ENCODE data around the gene IL20RB.

IL20RB gene

GRCh38 chr3:136957751-136958288 lies at the start of gene IL20RB:
TSS of gene IL20RB (plus strand) at chr3:136957983. CDS start at chr3:136958114, 131 bp downstream.
- no peak for FAIRE-seq

GRCh38 chr3:136908297-136908696 lies 49.5 kb upstream of the IL20RB start:
- FAIRE-seq: no peak

GRCh38 chr3:136909187-136909586 lies 48.6 kb upstream of the IL20RB start:
- FAIRE-seq: no peak

GRCh38 chr3:136910697-136911096 lies 47.1 kb upstream of the IL20RB start:
- FAIRE-seq: no peak

- no peak for FAIRE-seq
These were observed 44.6 kb upstream of the IL20RB start for GRCh38 chr3:136913168-136913567.

- no peak for FAIRE-seq
These were observed 43.0 kb upstream of the IL20RB start for GRCh38 chr3:136914739-136915138.

GRCh38 chr3:136916223-136916622 lies 41.6 kb upstream of the IL20RB start:
- FAIRE-seq: no peak

GRCh38 chr3:136919799-136920580 lies 37.8 kb upstream of the IL20RB start:
- FAIRE-seq: peak; percentile 13

- FAIRE-seq: no peak
These were observed 36.7 kb upstream of the IL20RB start for GRCh38 chr3:136920904-136921611.

GRCh38 chr3:136925425-136926190 lies 32.2 kb upstream of the IL20RB start:
- FAIRE-seq: peak; percentile 17

GRCh38 chr3:136928240-136928639 lies 29.5 kb upstream of the IL20RB start:
- no peak for FAIRE-seq

GRCh38 chr3:136929977-136930670 lies 27.7 kb upstream of the IL20RB start:
- no peak for FAIRE-seq

- no peak for FAIRE-seq
These were observed 26.2 kb upstream of the IL20RB start for GRCh38 chr3:136931606-136932005.

GRCh38 chr3:136932523-136932922 lies 25.3 kb upstream of the IL20RB start:
- FAIRE-seq: no peak

- no peak for FAIRE-seq
These were observed 24.6 kb upstream of the IL20RB start for GRCh38 chr3:136932978-136933772.

- FAIRE-seq: no peak
These were observed 20.6 kb upstream of the IL20RB start for GRCh38 chr3:136937175-136937574.

- FAIRE-seq: no peak
These were observed 19.9 kb upstream of the IL20RB start for GRCh38 chr3:136937851-136938250.

- no peak for FAIRE-seq
These were observed 19.4 kb upstream of the IL20RB start for GRCh38 chr3:136938334-136938733.

- FAIRE-seq: no peak
These were observed 18.3 kb upstream of the IL20RB start for GRCh38 chr3:136939489-136939888.

GRCh38 chr3:136942803-136943202 lies 15.0 kb upstream of the IL20RB start:
- FAIRE-seq: no peak

- no peak for FAIRE-seq
These were observed 14.3 kb upstream of the IL20RB start for GRCh38 chr3:136943436-136943835.

- no peak for FAIRE-seq
These were observed 10.8 kb upstream of the IL20RB start for GRCh38 chr3:136946978-136947377.
